ENCODE measurements around the gene EGLN1. TPM values are rescaled to one million over a fixed set of nuclear protein-coding genes. Genes with fewer than 3 reads are reported as not detected.

Gene EGLN1
- total RNA-seq, 1 donor from 2014 or later, result 47.8 TPM

DNA sequence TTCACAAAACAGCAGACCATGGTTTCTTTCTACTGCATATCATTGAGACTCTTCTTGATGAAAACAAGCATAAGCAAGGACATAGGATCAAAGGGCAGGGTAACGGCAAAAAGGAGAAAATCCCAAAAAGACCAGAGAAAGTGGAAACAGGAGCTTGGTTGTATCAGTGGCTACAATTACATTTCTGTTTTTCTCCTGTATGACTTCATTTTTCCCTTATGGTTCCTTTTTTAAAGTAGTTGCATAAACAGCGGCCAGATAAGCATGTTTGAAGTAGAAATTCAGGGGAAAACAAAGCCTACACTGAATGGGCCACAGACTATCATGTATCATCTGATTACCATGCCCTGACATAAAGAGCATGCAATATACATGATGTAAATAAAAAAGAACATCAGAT lies 4.6 kb downstream of the EGLN1 start:
- H3K27ac ChIP-seq, result no peak overlapping the region

DNA sequence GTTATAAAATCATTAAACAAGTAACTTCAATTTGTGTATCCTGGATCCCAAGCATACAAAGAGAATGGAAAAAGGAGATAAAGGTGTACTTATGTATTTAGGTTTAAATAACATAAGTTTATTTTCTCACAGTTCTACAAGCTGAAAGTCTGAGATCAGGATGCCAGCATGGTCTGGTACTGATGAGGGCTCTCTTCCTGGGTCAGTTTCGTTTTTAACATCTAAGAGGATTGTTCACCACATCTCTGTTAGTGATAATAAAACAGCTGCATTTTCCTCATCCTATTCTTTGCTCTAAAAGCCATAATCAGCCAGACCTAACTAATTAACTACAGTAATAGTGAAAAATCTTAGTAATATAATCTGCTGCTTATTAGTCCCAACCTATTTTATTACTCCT lies 5.2 kb downstream of the EGLN1 start:
- H3K36me3 ChIP-seq, result no peaks in the 10 kb centered on the region
- TF ChIP-seq, protein P1, sequence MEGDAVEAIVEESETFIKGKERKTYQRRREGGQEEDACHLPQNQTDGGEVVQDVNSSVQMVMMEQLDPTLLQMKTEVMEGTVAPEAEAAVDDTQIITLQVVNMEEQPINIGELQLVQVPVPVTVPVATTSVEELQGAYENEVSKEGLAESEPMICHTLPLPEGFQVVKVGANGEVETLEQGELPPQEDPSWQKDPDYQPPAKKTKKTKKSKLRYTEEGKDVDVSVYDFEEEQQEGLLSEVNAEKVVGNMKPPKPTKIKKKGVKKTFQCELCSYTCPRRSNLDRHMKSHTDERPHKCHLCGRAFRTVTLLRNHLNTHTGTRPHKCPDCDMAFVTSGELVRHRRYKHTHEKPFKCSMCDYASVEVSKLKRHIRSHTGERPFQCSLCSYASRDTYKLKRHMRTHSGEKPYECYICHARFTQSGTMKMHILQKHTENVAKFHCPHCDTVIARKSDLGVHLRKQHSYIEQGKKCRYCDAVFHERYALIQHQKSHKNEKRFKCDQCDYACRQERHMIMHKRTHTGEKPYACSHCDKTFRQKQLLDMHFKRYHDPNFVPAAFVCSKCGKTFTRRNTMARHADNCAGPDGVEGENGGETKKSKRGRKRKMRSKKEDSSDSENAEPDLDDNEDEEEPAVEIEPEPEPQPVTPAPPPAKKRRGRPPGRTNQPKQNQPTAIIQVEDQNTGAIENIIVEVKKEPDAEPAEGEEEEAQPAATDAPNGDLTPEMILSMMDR (IDR thresholded peaks at IDR 0.05), result no peak
- no peaks in the 10 kb centered on the region for H3K27me3 ChIP-seq
- intact Hi-C loops (cut with DNase I), result no loop called here
- H3K9me3 ChIP-seq, result no peaks in the 10 kb centered on the region
- no peak for DNase-seq (ENCODE audit: low spot score in 2 of 2)
- peak overlapping the region; percentile 86 to 100 for H3K4me3 ChIP-seq
- no peak overlapping the region for H3K27ac ChIP-seq
- peaks cover 2 to 16% of the 10 kb centered on the region in 2 donors for H3K4me1 ChIP-seq

More for the DNA sequence above, 4.6 kb downstream of the EGLN1 start:
- H3K27me3 ChIP-seq, result no peaks in the 10 kb centered on the region
- H3K9me3 ChIP-seq, result no peaks in the 10 kb centered on the region
- intact Hi-C loops (cut with DNase I), result no loop called here
- H3K36me3 ChIP-seq, result no peaks in the 10 kb centered on the region
- no peak for DNase-seq (ENCODE audit: low spot score in 2 of 2)
- H3K4me3 ChIP-seq, result peak overlapping the region; percentile 86 to 100
- TF ChIP-seq, protein P1 (IDR thresholded peaks at IDR 0.05), result no peak
- H3K4me1 ChIP-seq, result peaks cover 2 to 16% of the 10 kb centered on the region in 2 donors

DNA sequence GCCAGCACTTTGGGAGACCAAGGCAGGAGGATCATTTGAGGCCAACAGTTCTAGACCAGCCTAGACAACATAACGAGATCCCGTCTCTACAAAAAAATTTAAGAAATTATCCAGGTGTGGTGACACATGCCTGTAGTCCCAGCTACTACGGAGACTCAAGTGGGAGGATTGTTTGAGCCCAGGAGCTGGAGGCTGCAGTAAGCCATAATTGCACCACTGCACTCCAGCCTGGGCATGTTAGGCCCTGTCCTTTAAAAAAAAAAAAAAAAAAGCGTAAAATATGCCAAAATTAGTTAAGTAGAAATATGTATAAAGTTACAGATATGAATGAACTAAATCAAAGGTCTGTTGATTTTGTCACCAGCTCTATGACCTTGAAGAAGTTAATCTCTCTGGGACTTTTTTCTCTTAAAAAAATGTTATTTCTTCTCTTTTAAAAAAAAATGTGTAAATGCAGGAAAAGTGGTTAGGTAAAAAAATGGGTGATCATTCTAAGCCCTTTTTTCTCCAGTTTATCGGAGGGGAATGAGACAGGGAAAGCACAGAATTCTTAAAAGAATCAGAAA lies 7.0 kb downstream of the EGLN1 start:
- Histone ChIP-seq H3K27ac (peak overlapping the region; percentile 54 to 55), H3K36me3 (no peaks in the 10 kb centered on the region), H3K4me1 (peaks cover 2 to 21% of the 10 kb centered on the region in 2 donors), H3K4me3 (no peak overlapping the region), H3K9me3 (no peaks in the 10 kb centered on the region), H3K27me3 (no peaks in the 10 kb centered on the region)
- intact Hi-C loops (cut with DNase I), result no loop called here
- TF ChIP-seq, protein P1 (IDR thresholded peaks at IDR 0.05), result no peak
- no peak for DNase-seq (ENCODE audit: low spot score in 2 of 2)

DNA sequence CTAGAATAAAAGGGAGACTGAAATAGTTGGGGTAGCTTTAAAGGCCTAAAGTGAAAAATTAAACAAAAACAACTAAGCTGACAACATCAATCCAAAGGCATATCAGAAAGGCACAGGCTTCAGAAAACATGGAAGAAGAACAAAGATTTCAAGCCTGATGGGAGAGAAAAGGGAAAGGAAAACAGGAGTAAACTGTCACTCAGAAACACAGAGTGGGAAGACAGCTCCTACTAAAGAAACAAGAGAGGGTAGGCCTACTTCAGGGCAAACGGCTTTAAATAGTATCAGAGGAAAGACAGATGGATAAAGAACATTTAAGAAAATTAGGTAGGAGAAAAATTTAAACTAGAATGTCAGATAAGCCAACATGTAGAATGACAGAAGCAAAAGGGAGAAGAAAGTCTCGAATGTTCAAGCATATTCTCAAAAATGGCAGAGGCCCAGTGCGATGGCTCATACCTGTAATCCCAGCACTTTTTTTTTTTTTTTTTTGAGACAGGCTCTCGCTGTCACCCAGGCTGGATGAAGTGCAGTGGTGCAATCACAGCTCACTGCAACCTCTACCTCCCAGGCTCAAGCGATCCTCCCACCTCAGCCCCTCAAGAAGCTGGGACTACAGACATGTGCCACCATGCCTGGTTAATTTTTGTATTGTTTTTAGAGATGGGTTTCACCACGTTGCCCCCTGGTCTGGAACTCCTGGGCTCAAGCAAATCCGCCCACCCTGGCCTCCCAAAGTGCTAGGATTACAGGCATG lies 7.6 kb downstream of the EGLN1 start:
- no peak for DNase-seq (ENCODE audit: low spot score in 2 of 2)
- Histone ChIP-seq H3K9me3 (no peaks in the 10 kb centered on the region), H3K27me3 (no peaks in the 10 kb centered on the region), H3K36me3 (no peaks in the 10 kb centered on the region), H3K27ac (peak overlapping the region; percentile 54 to 55), H3K4me3 (no peak overlapping the region), H3K4me1 (peaks cover 2 to 26% of the 10 kb centered on the region in 2 donors)
- intact Hi-C loops (cut with DNase I), result no loop called here
- TF ChIP-seq, protein P1 (IDR thresholded peaks at IDR 0.05), result no peak

DNA sequence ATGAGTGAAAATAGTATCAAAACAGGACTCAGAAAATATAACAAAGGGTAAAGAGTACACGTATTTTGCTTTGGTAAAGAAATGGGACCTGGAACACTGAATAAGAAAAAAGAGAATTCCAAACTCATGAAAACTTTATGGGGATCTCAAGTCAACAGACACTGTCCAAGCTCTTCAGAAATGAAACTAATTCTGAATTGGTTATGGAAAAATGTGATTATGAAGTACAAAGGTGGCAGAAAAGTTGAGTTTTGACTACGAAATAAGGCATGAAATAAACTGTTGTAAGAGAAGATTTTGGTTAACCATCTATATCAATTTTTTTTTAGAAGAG lies 8.4 kb downstream of the EGLN1 start:
- H3K4me1 ChIP-seq, result peaks cover 2 to 27% of the 10 kb centered on the region in 2 donors

More for the DNA sequence above, 8.4 kb downstream of the EGLN1 start:
- H3K4me3 ChIP-seq, result no peak overlapping the region
- TF ChIP-seq, protein P1 (IDR thresholded peaks at IDR 0.05), result no peak
- H3K27ac ChIP-seq, result peak overlapping the region; percentile 54 to 55
- intact Hi-C loops (cut with DNase I), result no loop called here
- H3K27me3 ChIP-seq, result no peaks in the 10 kb centered on the region
- no peaks in the 10 kb centered on the region for H3K9me3 ChIP-seq
- DNase-seq (ENCODE audit: low spot score in 2 of 2), result no peak
- H3K36me3 ChIP-seq, result no peaks in the 10 kb centered on the region

Data from ascending aorta (tissue), 2 donors.